NCI-H2227 (cell line): ENCODE results near the gene PUS3.

Source experiments
- DNase-seq: peaks from one replicate; lab custom pipeline; 2025; ENCODE audit not compliant: unreplicated experiment; lab: John Stamatoyannopoulos, UW

Gene PUS3

GRCh38 chr11:125902927-125903710 is at the start of gene PUS3:
Gene PUS3, minus strand, starts transcription at chr11:125903206. Its CDS starts 6,922 bp downstream, at chr11:125896284.
- DNase-seq, result peak; percentile 87

DNA sequence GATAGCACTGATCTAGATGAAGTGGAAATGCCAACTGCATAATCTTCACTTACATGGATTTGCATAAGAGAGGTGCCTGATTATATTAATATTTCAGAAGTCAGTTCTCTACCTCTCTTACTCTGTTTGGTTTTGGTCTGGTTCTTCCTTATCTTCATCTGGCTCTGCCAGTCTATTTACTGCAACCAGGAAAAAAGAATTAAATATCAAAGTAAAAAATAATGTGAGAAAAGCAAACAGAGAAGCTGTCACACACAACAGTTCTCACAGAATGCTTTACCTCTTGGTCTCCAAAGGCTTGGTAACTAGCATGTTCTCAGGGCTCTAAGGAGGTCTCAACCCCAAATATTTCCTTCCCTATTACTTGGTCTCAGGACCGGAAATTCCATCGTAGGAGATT is 49.6 kb upstream of the PUS3 start:
- no peak for DNase-seq

- DNase-seq, result no peak
Measured at GRCh38 chr11:125951731-125952130, 48.7 kb upstream of the PUS3 start.

- no peak for DNase-seq
Measured at GRCh38 chr11:125950696-125951651, 48.0 kb upstream of the PUS3 start.

DNA sequence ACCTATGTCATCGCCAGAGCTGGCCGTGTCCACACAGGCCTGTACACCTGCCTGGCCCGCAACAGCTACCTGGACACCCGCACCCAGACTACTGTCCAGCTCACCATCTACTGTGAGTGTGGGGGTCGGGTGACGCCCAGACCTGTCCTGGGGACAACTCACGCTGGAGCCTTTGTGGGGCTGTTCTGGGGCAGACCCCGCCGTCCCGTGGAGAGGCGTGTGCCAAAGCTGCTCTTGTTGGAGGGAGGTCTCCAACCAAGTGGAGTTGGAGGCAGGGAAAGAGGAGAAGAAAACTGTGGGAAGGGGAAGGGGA is 47.1 kb upstream of the PUS3 start:
- DNase-seq, result no peak

DNA sequence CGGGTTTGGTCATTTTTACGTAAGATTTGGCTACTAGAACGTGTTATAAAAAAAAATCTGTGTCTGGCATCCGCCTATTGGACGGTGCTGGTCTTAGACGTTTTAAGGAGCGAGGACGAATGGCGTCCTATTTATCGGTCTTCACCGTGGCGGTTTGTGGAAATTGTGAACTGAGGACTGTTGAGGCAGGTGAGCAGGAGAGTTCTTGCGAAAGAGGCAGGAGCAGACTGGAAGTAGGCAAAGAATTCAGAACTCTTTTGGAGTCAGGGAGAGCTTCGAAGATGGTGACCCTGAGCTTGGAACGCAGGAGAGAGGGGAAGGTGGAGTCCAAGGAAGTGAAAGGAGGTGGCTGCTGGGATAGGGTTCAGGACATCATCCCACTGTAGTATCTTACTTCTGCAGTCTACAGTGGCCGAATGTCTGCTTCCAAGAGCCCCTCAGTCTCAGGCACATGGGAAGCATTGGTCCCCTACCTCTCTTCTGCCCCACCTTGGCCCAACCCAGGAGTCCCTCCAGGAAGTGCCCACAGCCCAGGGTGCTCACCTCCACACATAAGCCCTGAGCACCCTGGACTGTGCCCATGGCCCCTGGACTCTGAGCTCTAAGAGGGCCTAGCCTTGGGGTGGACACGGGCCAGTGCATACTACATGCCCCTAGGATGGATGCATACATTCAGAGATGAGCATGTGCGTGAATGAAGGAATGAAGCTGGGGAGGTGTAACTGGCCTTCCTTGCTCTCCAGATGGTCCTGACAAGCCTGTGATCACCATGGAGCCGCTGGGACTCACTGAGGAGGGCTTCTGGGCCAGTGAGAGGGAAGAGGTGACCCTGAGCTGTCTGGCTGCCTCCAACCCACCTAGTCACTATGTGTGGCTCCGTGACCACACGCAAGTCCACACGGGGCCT is 46.5 kb upstream of the PUS3 start:
- no peak for DNase-seq

GRCh38 chr11:125948278-125949051 is 45.5 kb upstream of the PUS3 start:
- no peak for DNase-seq

DNA sequence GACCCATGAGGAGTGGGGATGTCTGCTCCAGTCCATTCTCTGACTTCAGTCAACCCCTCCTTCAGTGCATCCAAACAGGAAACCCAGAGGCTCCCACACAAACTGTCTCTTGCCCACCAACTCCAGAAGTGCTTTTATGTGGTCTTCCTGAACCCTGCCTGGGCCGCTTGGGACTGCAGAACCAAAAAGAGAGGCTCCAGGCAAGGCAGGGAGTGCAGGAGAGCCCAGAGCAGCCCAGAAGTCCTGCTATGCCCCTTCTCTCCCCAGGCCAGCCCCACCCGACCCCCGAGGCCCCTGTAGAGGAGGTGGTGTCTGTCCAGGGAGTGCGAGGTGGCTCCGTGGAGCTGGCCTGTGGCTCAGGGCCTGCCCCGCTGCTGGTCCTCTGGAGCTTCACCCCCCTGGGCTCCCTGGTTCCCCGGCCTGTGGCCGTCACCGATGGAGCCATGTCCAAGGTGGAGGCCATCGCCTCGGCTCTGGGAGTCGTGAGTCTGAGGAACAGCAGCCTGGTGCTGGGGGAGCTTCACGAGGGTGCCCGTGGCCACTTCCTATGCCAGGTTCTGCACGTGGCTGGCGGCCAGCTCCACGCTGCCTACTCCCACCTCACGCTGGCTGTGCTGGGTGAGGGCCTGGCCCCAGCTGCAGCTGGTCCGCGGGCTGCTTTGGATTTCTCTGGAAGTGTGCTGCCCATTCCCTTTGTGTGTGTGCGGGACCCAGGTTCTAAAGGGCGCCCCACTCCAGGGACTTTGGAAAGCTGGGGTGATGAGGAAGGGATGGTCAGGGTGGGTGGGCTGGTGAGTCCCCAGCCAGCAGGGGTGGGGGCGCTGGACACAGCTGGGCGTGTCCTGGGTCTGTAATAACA is 44.6 kb upstream of the PUS3 start:
- no peak for DNase-seq

DNA sequence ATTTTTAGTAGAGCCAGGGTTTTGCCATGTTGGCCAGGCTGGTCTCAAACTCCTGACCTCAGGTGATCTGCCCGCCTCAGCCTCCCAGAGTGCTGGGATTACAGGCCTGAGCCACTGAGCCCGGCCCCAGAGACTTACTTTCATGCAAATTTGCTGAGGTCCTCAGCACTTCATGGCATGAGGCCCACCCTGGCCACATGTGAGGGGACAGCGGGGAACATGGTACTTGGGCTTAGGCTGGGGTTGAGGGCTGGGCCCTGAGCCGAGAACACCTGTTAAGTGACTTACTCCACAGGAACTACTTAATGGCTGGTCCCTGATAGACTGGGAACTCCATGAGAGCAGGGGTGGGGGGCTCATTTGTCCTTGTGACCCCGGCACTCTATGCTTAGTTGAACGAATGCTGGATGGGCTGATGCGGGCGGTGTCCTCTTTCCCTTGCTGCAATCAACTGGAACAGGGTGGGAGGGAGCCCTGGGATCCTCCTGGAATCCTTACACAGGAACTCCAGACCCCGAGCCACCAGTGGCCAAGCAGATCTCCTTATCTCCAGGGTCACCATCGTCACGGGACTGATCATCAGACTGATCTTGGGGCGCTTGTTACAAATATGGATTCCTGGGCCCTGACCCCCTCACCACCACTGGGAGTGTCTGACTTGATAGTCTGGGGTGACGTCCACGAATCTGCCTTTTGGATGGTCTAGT is 43.9 kb upstream of the PUS3 start:
- DNase-seq, result no peak

GRCh38 chr11:125945797-125946520 is 43.0 kb upstream of the PUS3 start, which contains the start of gene VSIG10L2:
Gene VSIG10L2, plus strand, starts transcription at chr11:125946044. Its CDS starts 12 bp downstream, at chr11:125946056.
- DNase-seq, result no peak

DNA sequence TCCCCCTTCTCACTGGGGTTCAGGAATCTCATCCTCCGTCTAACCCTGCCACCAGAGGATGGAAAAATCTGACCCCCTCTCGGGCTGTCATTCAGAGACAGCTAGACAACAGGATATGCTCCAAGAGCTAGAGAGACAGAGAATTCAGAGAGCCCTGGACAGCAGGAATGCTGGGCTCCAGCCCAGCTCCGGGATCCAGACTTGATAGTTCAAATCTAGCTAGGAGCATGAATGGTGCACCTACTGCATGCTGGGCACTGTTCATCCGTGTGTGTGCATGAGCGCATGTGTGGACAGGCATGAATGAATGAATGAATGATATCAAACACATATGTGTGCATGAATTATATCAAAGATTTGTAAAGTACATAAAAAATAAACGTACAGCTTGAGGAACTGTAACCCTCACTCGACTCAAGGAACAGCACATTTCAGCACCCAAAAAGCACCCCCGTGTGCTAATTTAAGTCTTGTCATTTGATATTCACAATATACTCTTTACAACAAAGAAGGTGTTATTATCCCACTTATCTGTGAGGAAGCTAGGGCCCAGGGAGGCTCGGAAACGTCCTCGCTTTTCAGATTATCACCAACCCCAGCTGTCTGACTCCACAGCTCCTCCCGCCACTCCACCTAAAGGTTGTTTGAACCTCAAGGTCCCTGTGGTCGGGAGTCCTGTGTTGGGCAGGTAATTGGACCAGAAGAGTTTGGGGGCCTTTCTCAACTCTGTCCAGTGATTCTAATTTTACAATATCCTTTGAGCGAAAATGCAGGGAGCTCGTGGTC is 42.2 kb upstream of the PUS3 start:
- no peak for DNase-seq

DNA sequence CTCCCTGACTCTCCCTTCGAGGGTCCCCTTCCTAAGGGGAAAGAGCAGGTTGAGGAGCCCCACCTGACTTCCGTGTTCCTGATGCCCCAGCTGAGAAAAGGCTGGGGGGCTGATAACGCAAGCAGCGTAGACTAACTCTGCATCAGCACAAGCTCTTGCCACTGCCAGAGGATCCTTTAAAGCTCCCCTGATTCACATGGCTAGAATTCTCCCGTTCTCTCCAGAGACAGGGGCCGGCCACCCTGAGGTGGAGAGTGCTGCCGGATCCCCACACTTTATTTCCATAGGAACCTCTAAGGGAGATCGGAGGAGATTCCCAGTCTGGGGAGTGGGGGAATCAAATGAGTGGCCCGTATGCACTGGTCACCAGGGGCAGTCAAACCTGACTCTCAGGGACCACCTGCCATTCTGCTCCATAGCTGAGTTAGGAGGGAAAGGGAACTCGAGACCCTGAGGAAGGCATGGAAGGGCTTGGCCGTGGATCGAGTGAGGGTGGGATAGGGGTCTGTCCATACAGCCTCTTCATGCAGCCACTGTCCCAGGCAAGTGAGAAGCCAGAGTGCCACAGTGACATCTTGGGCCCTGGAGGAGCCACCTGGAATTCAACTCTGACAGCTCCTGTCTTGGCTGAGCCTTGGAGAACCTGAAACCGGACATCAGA is 41.5 kb upstream of the PUS3 start:
- no peak for DNase-seq

DNA sequence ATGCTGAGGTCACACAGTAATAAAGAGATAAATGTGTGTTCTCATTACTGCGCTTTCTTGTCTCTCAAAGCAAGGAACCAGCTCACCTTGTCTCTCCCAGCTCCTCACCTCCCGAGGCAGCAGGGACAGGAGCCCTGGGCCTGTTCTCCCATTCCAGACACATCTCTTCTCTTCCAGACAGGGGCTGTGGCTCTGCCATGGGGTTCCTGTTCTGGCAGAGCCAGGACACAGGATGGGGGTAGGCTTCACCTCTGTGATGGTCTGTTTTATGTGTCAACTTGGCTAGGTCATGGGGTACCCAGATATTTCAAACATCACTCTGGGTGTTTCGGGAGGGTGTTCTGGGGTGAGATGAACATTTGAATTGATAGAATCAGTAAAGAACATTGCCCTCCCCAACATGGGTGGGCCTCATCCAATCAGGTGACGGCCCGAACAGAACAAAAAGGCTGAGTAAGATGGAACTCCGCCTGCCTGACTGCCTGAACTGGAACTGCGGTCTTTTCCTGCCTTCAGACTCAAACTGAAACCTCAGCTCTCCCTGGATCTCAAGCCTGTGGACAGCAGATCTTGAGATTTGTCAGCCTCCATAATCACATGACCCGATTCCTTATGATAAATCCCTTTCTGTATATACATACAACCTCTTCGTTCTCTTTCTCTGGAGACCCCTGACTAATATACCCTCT is 40.8 kb upstream of the PUS3 start:
- DNase-seq, result no peak

- no peak for DNase-seq
Measured at GRCh38 chr11:125942771-125943428, 39.9 kb upstream of the PUS3 start.
